Activated B cell treated with CpG ODN at 0.5 μM for 24 hours (primary cell): ENCODE results near the gene SIKE1. TPM values are rescaled to one million over a fixed set of nuclear protein-coding genes. Genes with fewer than 3 reads are reported as not detected.
A peak's percentile ranks its signal among the peaks of the same experiment; 100 is the strongest.

ENCODE experiments used
- ATAC-seq: fragments of 200-7000 bp; cut with Tn5 transposase; one replicate; pipeline ENCODE4 v1.10.0; 2021; ENCODE audit warnings: low read depth, mild to moderate bottlenecking, moderate library complexity
- CTCF ChIA-PET: fragments of 350-600 bp; sonication (Branson Sonifier 250); formaldehyde crosslinking; loops from one replicate; lab custom pipeline; 2021; ENCODE audit warnings: antibody characterized with exemption; lab: Charles Lee
- POLR2A ChIA-PET: fragments of 350-600 bp; sonication (Branson Sonifier 250); formaldehyde crosslinking; loops from one replicate; lab custom pipeline; 2021; ENCODE audit warnings: antibody characterized with exemption; lab: Charles Lee
- DNase-seq: peaks from one replicate; pipeline ENCODE4 v3.0.0; 2022
- H3K27ac Mint-ChIP-seq: one replicate; pipeline ENCODE4 v1.8.0; 2020; ENCODE audit warnings: mixed read lengths
- H3K27me3 Mint-ChIP-seq: one replicate; pipeline ENCODE4 v1.8.0; 2021; ENCODE audit warnings: mixed read lengths
- H3K36me3 Mint-ChIP-seq: one replicate; pipeline ENCODE4 v1.8.0; 2021; ENCODE audit warnings: low read depth, mixed read lengths
- H3K4me1 Mint-ChIP-seq: one replicate; pipeline ENCODE4 v1.8.0; 2021; ENCODE audit warnings: mixed read lengths
- H3K4me3 Mint-ChIP-seq: one replicate; pipeline ENCODE4 v1.8.0; 2020; ENCODE audit warnings: mild to moderate bottlenecking, mixed read lengths
- H3K9me3 Mint-ChIP-seq: one replicate; pipeline ENCODE4 v1.8.0; 2020; ENCODE audit warnings: mixed read lengths
- CTCF ChIP-seq: fragments of 200-600 bp; IDR thresholded peaks from one replicate; pipeline ENCODE4 v1.8.0; 2022; ENCODE audit warnings: antibody characterized with exemption, mild to moderate bottlenecking
- intact Hi-C: fragments of 100-400 bp; cut with micrococcal nuclease; formaldehyde crosslinking; loops from one replicate; pipeline ENCODE4 v1.15.1; 2024
- total RNA-seq: library from RNA; stranded (reverse); gene quantifications from 2 replicates; pipeline ENCODE4 v1.2.3, GENCODE V29; 2022

Gene SIKE1
- total RNA-seq, 1 donor from 2014 or later = 44.2 TPM

GRCh38 chr1:114735479-114735878, 45.0 kb downstream of the SIKE1 start:
- ChIA-PET CTCF (no interaction called here), POLR2A (no interaction called here)
- H3K4me1 Mint-ChIP-seq = no peaks in the 10 kb centered on the region
- no peak overlapping the region for H3K4me3 Mint-ChIP-seq
- no peaks in the 10 kb centered on the region for H3K27me3 Mint-ChIP-seq
- no peak overlapping the region for H3K27ac Mint-ChIP-seq
- no peaks in the 10 kb centered on the region for H3K9me3 Mint-ChIP-seq
- no peak for TF ChIP-seq CTCF
- ATAC-seq = no peak
- H3K36me3 Mint-ChIP-seq = peaks cover 83% of the 10 kb centered on the region
- no peak for DNase-seq
- intact Hi-C loops = loop anchor here (2.0 kb wide), 2 partner anchors 13 to 15 kb away; no protein-coding TSS in a partner anchor

GRCh38 chr1:114729782-114730181, 50.7 kb downstream of the SIKE1 start:
- no peak for ATAC-seq
- ChIA-PET CTCF (no interaction called here), POLR2A (interaction anchor here (0.7 kb wide), 1 partner anchor 13 kb away, joined by 3 read pairs; the partner anchor contains the start of gene NRAS)
- no peak overlapping the region for H3K4me3 Mint-ChIP-seq
- peaks cover 96% of the 10 kb centered on the region for H3K36me3 Mint-ChIP-seq
- H3K4me1 Mint-ChIP-seq = no peaks in the 10 kb centered on the region
- H3K27ac Mint-ChIP-seq = no peak overlapping the region
- TF ChIP-seq CTCF = no peak
- H3K9me3 Mint-ChIP-seq = no peaks in the 10 kb centered on the region
- no peaks in the 10 kb centered on the region for H3K27me3 Mint-ChIP-seq
- intact Hi-C loops = no loop called here
- no peak for DNase-seq

GRCh38 chr1:114728553-114728952, 51.9 kb downstream of the SIKE1 start:
- ATAC-seq (no peak), DNase-seq (no peak)
- no peak for TF ChIP-seq CTCF
- H3K27me3 Mint-ChIP-seq = no peaks in the 10 kb centered on the region
- CTCF ChIA-PET = no interaction called here
- POLR2A ChIA-PET = interaction anchor here (0.7 kb wide), 1 partner anchor 21 kb away, joined by 3 read pairs; no protein-coding TSS in a partner anchor
- no peak overlapping the region for H3K4me3 Mint-ChIP-seq
- H3K9me3 Mint-ChIP-seq = no peaks in the 10 kb centered on the region
- intact Hi-C loops = no loop called here
- no peaks in the 10 kb centered on the region for H3K4me1 Mint-ChIP-seq
- H3K36me3 Mint-ChIP-seq = peaks cover 95% of the 10 kb centered on the region
- no peak overlapping the region for H3K27ac Mint-ChIP-seq

GRCh38 chr1:114725230-114725629, 55.3 kb downstream of the SIKE1 start:
- CTCF ChIA-PET = no interaction called here
- DNase-seq = no peak
- POLR2A ChIA-PET = no interaction called here
- Mint-ChIP-seq H3K4me3 (no peak overlapping the region), H3K9me3 (no peaks in the 10 kb centered on the region), H3K27ac (no peak overlapping the region), H3K27me3 (no peaks in the 10 kb centered on the region), H3K4me1 (no peaks in the 10 kb centered on the region), H3K36me3 (peaks cover 96% of the 10 kb centered on the region)
- no peak for ATAC-seq
- intact Hi-C loops = no loop called here
- TF ChIP-seq CTCF = no peak

GRCh38 chr1:114723915-114724314, 56.6 kb downstream of the SIKE1 start:
- Mint-ChIP-seq H3K9me3 (no peaks in the 10 kb centered on the region), H3K27me3 (no peaks in the 10 kb centered on the region), H3K4me1 (no peaks in the 10 kb centered on the region), H3K4me3 (no peak overlapping the region), H3K36me3 (peaks cover 98% of the 10 kb centered on the region), H3K27ac (peak overlapping the region; percentile 24)
- DNase-seq (no peak), ATAC-seq (no peak)
- ChIA-PET POLR2A (no interaction called here), CTCF (no interaction called here)
- intact Hi-C loops = no loop called here
- TF ChIP-seq CTCF = no peak
